Measurements from ENCODE around the gene WASF3.
"Not testable (repeated sequence)": the region's sequence is repeated elsewhere in the genome, so short reads cannot be mapped to it uniquely, and the experiment has no call there.

DNA sequence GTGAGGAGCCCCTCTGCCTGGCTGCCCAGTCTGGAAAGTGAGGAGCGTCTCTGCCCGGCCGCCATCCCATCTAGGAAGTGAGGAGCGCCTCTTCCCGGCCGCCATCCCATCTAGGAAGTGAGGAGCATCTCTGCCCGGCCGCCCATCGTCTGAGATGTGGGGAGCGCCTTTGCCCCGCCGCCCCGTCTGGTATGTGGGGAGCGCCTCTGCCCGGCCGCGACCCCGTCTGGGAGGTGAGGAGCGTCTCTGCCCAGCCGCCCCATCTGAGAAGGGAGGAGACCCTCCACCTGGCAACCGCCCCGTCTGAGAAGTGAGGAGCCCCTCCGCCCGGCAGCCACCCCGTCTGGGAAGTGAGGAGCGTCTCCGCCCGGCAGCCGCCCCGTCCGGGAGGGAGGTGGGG lies 166.1 kb downstream of the WASF3 start:
- TF ChIP-seq, protein P1, sequence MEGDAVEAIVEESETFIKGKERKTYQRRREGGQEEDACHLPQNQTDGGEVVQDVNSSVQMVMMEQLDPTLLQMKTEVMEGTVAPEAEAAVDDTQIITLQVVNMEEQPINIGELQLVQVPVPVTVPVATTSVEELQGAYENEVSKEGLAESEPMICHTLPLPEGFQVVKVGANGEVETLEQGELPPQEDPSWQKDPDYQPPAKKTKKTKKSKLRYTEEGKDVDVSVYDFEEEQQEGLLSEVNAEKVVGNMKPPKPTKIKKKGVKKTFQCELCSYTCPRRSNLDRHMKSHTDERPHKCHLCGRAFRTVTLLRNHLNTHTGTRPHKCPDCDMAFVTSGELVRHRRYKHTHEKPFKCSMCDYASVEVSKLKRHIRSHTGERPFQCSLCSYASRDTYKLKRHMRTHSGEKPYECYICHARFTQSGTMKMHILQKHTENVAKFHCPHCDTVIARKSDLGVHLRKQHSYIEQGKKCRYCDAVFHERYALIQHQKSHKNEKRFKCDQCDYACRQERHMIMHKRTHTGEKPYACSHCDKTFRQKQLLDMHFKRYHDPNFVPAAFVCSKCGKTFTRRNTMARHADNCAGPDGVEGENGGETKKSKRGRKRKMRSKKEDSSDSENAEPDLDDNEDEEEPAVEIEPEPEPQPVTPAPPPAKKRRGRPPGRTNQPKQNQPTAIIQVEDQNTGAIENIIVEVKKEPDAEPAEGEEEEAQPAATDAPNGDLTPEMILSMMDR (IDR thresholded peaks at IDR 0.05), result not testable (repeated sequence)
- not testable (repeated sequence) for TF ChIP-seq POLR2A (IDR thresholded peaks at IDR 0.05); POLR2AphosphoS5 (IDR thresholded peaks at IDR 0.05); EP300 (IDR thresholded peaks at IDR 0.05; ENCODE audit: low read depth)

All from transverse colon (tissue), 4 donors.